Femur (tissue), 1 donor: ENCODE data around the gene NELFB.

Experiments
- DNase-seq: peaks from one replicate; pipeline ENCODE4 v3.0.0-alpha.2; 2017

NELFB gene

GRCh38 chr9:137293482-137294090 lies 38.5 kb downstream of the NELFB start:
- no peak for DNase-seq

GRCh38 chr9:137294091-137294680 lies 39.1 kb downstream of the NELFB start:
- no peak for DNase-seq

GRCh38 chr9:137294681-137295237 lies 39.6 kb downstream of the NELFB start:
- DNase-seq = no peak

- DNase-seq = no peak
Measured at GRCh38 chr9:137295238-137295811, 40.2 kb downstream of the NELFB start.

- DNase-seq = no peak
Measured at GRCh38 chr9:137295849-137296669, 40.9 kb downstream of the NELFB start.

- DNase-seq = peak; percentile 72
Measured at GRCh38 chr9:137296670-137297664, 41.8 kb downstream of the NELFB start.

- no peak for DNase-seq
Measured at GRCh38 chr9:137297966-137298365, 42.8 kb downstream of the NELFB start.

- no peak for DNase-seq
Measured at GRCh38 chr9:137298401-137299202, 43.5 kb downstream of the NELFB start.

GRCh38 chr9:137299203-137299565 lies 44.1 kb downstream of the NELFB start:
- DNase-seq = no peak

- DNase-seq = no peak
Measured at GRCh38 chr9:137299938-137300337, 44.8 kb downstream of the NELFB start.

GRCh38 chr9:137300567-137301080 lies 45.5 kb downstream of the NELFB start:
- peak; percentile 28 for DNase-seq

GRCh38 chr9:137301081-137301947 lies 46.2 kb downstream of the NELFB start:
- DNase-seq = peak; percentile 52

- peak; percentile 90 for DNase-seq
Measured at GRCh38 chr9:137302118-137302448, 47.0 kb downstream of the NELFB start, which contains the start of gene NRARP. TSS of gene NRARP (minus strand) at chr9:137302271. CDS start at chr9:137301928, 343 bp downstream.

- peak; percentile 25 for DNase-seq
Measured at GRCh38 chr9:137302449-137303150, 47.5 kb downstream of the NELFB start.

GRCh38 chr9:137303151-137303892 lies 48.2 kb downstream of the NELFB start:
- DNase-seq = peak; percentile 35

GRCh38 chr9:137303893-137304382 lies 48.8 kb downstream of the NELFB start:
- peak; percentile 20 for DNase-seq

GRCh38 chr9:137304383-137305059 lies 49.4 kb downstream of the NELFB start:
- DNase-seq = peak; percentile 44
